Endothelial cell of umbilical vein (primary cell): Measurements from ENCODE around the gene EFHD1. TPM values are rescaled to one million over a fixed set of nuclear protein-coding genes. Genes with fewer than 3 reads are reported as not detected.

Experiments
- BruUV-seq: library from RNA; stranded (reverse); fragments of 400-500 nt; replicated peaks from 2 replicates; lab custom pipeline; 2021; lab: Mats Ljungman, UMichigan
- CTCF ChIA-PET: fragments of 300-600, 350-600 bp; sonication (Branson Sonifier 250); formaldehyde crosslinking; loops from one replicate; lab custom pipeline; 2021; ENCODE audit warnings: antibody characterized with exemption, inconsistent platforms; lab: Charles Lee
- POLR2A ChIA-PET: fragments of 300-600, 350-600 bp; sonication (Branson Sonifier 250); formaldehyde crosslinking; loops from one replicate; lab custom pipeline; 2021; ENCODE audit warnings: antibody characterized with exemption, inconsistent platforms; lab: Charles Lee
- DNase-seq: peaks from one replicate; pipeline ENCODE4 v3.0.0-alpha.2; 2011; ENCODE audit warnings: low read depth, low spot score
- FAIRE-seq: peaks from 2 replicates; lab custom pipeline; 2011; peaks lifted over from hg19 to GRCh38; lab: Jason Lieb, UNC
- H2AFZ ChIP-seq: 2 replicates; pipeline ENCODE4 v1.6.0; 2012; ENCODE audit warnings: low read depth, low read length, control low read depth, inconsistent platforms
- H3K27ac ChIP-seq: 2 replicates; pipeline ENCODE4 v1.5.1; 2011; ENCODE audit warnings: low read depth, mild to moderate bottlenecking, control low read depth, low read length, moderate library complexity; ENCODE audit not compliant: insufficient read depth
- H3K27me3 ChIP-seq, 2 experiments: 2 replicates each; pipeline versions ENCODE4 v1.6.0 to v1.6.1; 2011; ENCODE audit warnings: low read length in 2 of 2, mixed read lengths in 1 of 2; ENCODE audit not compliant: control insufficient read depth in 2 of 2, insufficient read depth in 2 of 2
- H3K36me3 ChIP-seq, 2 experiments: 2 replicates in 1 of 2; 3 replicates in 1 of 2; pipeline ENCODE4 v1.5.1; 2011; ENCODE audit warnings: low read length in 2 of 2, mild to moderate bottlenecking in 1 of 2, moderate library complexity in 1 of 2; ENCODE audit not compliant: control insufficient read depth in 2 of 2, insufficient read depth in 2 of 2; ENCODE audit errors: extremely low read depth in 1 of 2
- H3K4me1 ChIP-seq: 3 replicates; pipeline ENCODE4 v1.5.1; 2011; ENCODE audit warnings: mild to moderate bottlenecking, low read length; ENCODE audit not compliant: control insufficient read depth, insufficient read depth; ENCODE audit errors: extremely low read depth
- H3K4me2 ChIP-seq: 2 replicates; pipeline ENCODE4 v1.6.1; 2011; ENCODE audit warnings: low read length, control low read depth, mixed read lengths; ENCODE audit not compliant: insufficient read depth
- H3K4me3 ChIP-seq, 3 experiments: fragments of 200-600 bp in 1 of 3; sonication (generic), shearing (Covaris generic) in 1 of 3; replicated peaks in 1 of 3; 2 replicates each; pipeline ENCODE4 v1.5.1; 2011 to 2016; ENCODE audit warnings: control low read depth in 3 of 3, low read length in 3 of 3, mild to moderate bottlenecking in 2 of 3, inconsistent platforms in 1 of 3, low read depth in 1 of 3, moderate library complexity in 1 of 3; ENCODE audit not compliant: insufficient read depth in 1 of 3
- H3K79me2 ChIP-seq: 2 replicates; pipeline ENCODE4 v1.6.0; 2012; ENCODE audit warnings: low read length, inconsistent platforms; ENCODE audit not compliant: control insufficient read depth, insufficient read depth
- H3K9ac ChIP-seq: replicated peaks from 2 replicates; pipeline ENCODE3; 2011; ENCODE audit warnings: low read length, control low read depth; ENCODE audit not compliant: insufficient read depth; ENCODE audit errors: extremely low read depth
- H3K9me1 ChIP-seq: replicated peaks from 3 replicates; pipeline ENCODE4 v1.6.0; 2011; ENCODE audit warnings: mild to moderate bottlenecking, low read length; ENCODE audit not compliant: control insufficient read depth, insufficient read depth; ENCODE audit errors: extremely low read depth
- H3K9me3 ChIP-seq: replicated peaks from 2 replicates; pipeline ENCODE4 v1.5.1; 2012; ENCODE audit warnings: low read length, inconsistent platforms; ENCODE audit not compliant: control insufficient read depth, insufficient read depth
- H4K20me1 ChIP-seq: replicated peaks from 2 replicates; pipeline ENCODE3; 2011; ENCODE audit warnings: mild to moderate bottlenecking, low read length; ENCODE audit not compliant: control insufficient read depth, insufficient read depth; ENCODE audit errors: extremely low read depth
- CTCF ChIP-seq, 2 donors: IDR thresholded peaks; 1 replicate in 1 of 2; 2 replicates in 1 of 2; pipeline ENCODE4 v1.5.1; 2011; ENCODE audit warnings: low read length in 2 of 2, mild to moderate bottlenecking in 2 of 2, moderate library complexity in 2 of 2, control low read depth in 1 of 2, inconsistent platforms in 1 of 2, low read depth in 1 of 2; ENCODE audit not compliant: insufficient read depth in 1 of 2; ENCODE audit errors: extremely low read depth in 1 of 2
- EZH2 ChIP-seq: IDR thresholded peaks from 2 replicates; pipeline ENCODE4 v1.6.1; 2012; ENCODE audit warnings: borderline replicate concordance, low read depth, mild to moderate bottlenecking, moderate library complexity, low read length, inconsistent platforms; ENCODE audit not compliant: severe bottlenecking
- FOS ChIP-seq: IDR thresholded peaks from 2 replicates; pipeline ENCODE4 v1.6.1; 2011; ENCODE audit warnings: mild to moderate bottlenecking, low read length, moderate library complexity, borderline replicate concordance; ENCODE audit not compliant: insufficient read depth
- GATA2 ChIP-seq: IDR thresholded peaks from 2 replicates; pipeline ENCODE4 v1.7.0; 2011; ENCODE audit warnings: low read depth, mild to moderate bottlenecking, moderate library complexity, mixed read lengths, low read length; ENCODE audit not compliant: insufficient read length, insufficient read depth
- JUN ChIP-seq: IDR thresholded peaks from 2 replicates; pipeline ENCODE4 v1.6.1; 2011; ENCODE audit warnings: borderline replicate concordance, low read depth; ENCODE audit not compliant: insufficient read length, insufficient read depth
- MAX ChIP-seq: IDR thresholded peaks from 2 replicates; pipeline ENCODE4 v1.6.1; 2011; ENCODE audit not compliant: insufficient read depth, insufficient read length
- MYC ChIP-seq: IDR thresholded peaks from one replicate; pipeline ENCODE4 v1.6.1; 2011; ENCODE audit warnings: mild to moderate bottlenecking, low read depth, low read length
- POLR2A ChIP-seq: IDR thresholded peaks from 2 replicates; pipeline ENCODE4 v1.6.1; 2012; ENCODE audit warnings: low read depth, mild to moderate bottlenecking, control low read depth, low read length
- POLR2AphosphoS5 ChIP-seq: IDR thresholded peaks from 2 replicates; pipeline ENCODE4 v1.6.1; 2012; ENCODE audit warnings: low read depth, mild to moderate bottlenecking, control low read depth, low read length, moderate library complexity; ENCODE audit not compliant: insufficient read depth
- dilution Hi-C: fragments of 300-500 bp; cut with MboI; formaldehyde crosslinking; loops from one replicate; pipeline ENCODE4 v1.15.0; 2019; ENCODE audit warnings: low sequenced_read_pairs; ENCODE audit not compliant: extremely low pct_ligation_motif_present
- intact Hi-C: fragments of 100-400 bp; cut with micrococcal nuclease; formaldehyde crosslinking; loops from one replicate; pipeline ENCODE4 v1.10.0; 2022
- polyA plus RNA-seq, 4 experiments: library from polyadenylated mRNA; depleted of rRNA in 3 of 4; stranded (reverse) in 3 of 4; unstranded in 1 of 4; fragments of >200 nt; gene quantifications; 2 replicates each; pipeline versions ENCODE4 v1.2.1 to v1.2.3, GENCODE V29; 2011 to 2012; ENCODE audit warnings: missing spikeins in 1 of 4
- total RNA-seq: library from RNA; stranded (reverse); gene quantifications from 2 replicates; pipeline ENCODE4 v1.2.3, GENCODE V29; 2021

EFHD1 gene
- total and polyA plus RNA-seq, 2 donors (not counting 3 experiments of a cell fraction or from before 2014, with no cell fraction given), result 0.18 TPM; not detected in 1

- ChIA-PET CTCF (no interaction called here), POLR2A (no interaction called here)
- TF ChIP-seq EZH2 (no peak), MYC (no peak), POLR2A (no peak), FOS (no peak), GATA2 (no peak), POLR2AphosphoS5 (no peak), MAX (no peak), JUN (no peak), CTCF (IDR thresholded peaks at IDR 0.05; ENCODE audit: extremely low read depth in 1 of 2, insufficient read depth in 1 of 2, low read depth in 1 of 2, low read length in 2 of 2) (no peak)
- Histone ChIP-seq H3K9me3 (no peaks in the 10 kb centered on the region), H4K20me1 (no peaks in the 10 kb centered on the region), H2AFZ (no peak overlapping the region), H3K36me3 (peaks cover 0 to 6% of the 10 kb centered on the region in 2 experiments), H3K27me3 (no peaks in the 10 kb centered on the region), H3K79me2 (peaks cover 74% of the 10 kb centered on the region), H3K4me3 (no peak overlapping the region), H3K27ac (no peak overlapping the region), H3K9ac (no peak overlapping the region), H3K4me2 (no peak overlapping the region), H3K9me1 (no peaks in the 10 kb centered on the region), H3K4me1 (no peaks in the 10 kb centered on the region)
- intact Hi-C loops, result no loop called here
- FAIRE-seq (no peak), DNase-seq (no peak)
- dilution Hi-C loops, result no loop called here
- no TSS peak for BruUV-seq
Measured at GRCh38 chr2:232721261-232721660, 87.9 kb downstream of the EFHD1 start.
